Smooth muscle cell (in vitro differentiated cells): ENCODE measurements around the gene TSNAXIP1. TPM values are rescaled to one million over a fixed set of nuclear protein-coding genes. Genes with fewer than 3 reads are reported as not detected.

Experiments used
- DNase-seq: peaks from one replicate; lab custom pipeline; 2025; ENCODE audit not compliant: unreplicated experiment; lab: John Stamatoyannopoulos, UW
- H2AFZ ChIP-seq: fragments of 200-600 bp; sonication (generic); 2 replicates; pipeline ENCODE4 v1.6.0; 2016; ENCODE audit warnings: antibody characterized with exemption, low read depth, mild to moderate bottlenecking
- H3F3A ChIP-seq: fragments of 200-600 bp; sonication (generic); 2 replicates; pipeline ENCODE4 v1.6.0; 2017; ENCODE audit warnings: antibody characterized with exemption, low read depth
- H3K27ac ChIP-seq: fragments of 200-600 bp; sonication (generic); 2 replicates; pipeline ENCODE4 v1.5.1; 2016; ENCODE audit warnings: low read depth, mild to moderate bottlenecking
- H3K27me3 ChIP-seq: fragments of 200-600 bp; sonication (generic); 2 replicates; pipeline ENCODE4 v1.6.1; 2016; ENCODE audit warnings: low read depth, mild to moderate bottlenecking
- H3K36me3 ChIP-seq: fragments of 200-600 bp; sonication (generic); 2 replicates; pipeline ENCODE4 v1.5.1; 2016; ENCODE audit warnings: low read depth
- H3K4me1 ChIP-seq: fragments of 200-600 bp; sonication (generic); 2 replicates; pipeline ENCODE4 v1.5.1; 2016; ENCODE audit warnings: low read depth
- H3K4me2 ChIP-seq: fragments of 200-600 bp; sonication (generic); 2 replicates; pipeline ENCODE4 v1.6.0; 2016; ENCODE audit warnings: mild to moderate bottlenecking
- H3K4me3 ChIP-seq: fragments of 200-600 bp; sonication (generic); 2 replicates; pipeline ENCODE4 v1.5.1; 2016; ENCODE audit warnings: mild to moderate bottlenecking
- H3K79me2 ChIP-seq: fragments of 200-600 bp; sonication (generic); 2 replicates; pipeline ENCODE4 v1.6.0; 2016; ENCODE audit warnings: low read depth, mild to moderate bottlenecking
- H3K9ac ChIP-seq: fragments of 200-600 bp; sonication (generic); 2 replicates; pipeline ENCODE4 v1.6.0; 2016; ENCODE audit warnings: low read depth
- H3K9me3 ChIP-seq: fragments of 200-600 bp; sonication (generic); replicated peaks from 2 replicates; pipeline ENCODE4 v1.5.1; 2016; ENCODE audit warnings: low read depth
- H4K20me1 ChIP-seq: fragments of 200-600 bp; sonication (generic); 2 replicates; pipeline ENCODE4 v1.6.0; 2016; ENCODE audit warnings: low read depth
- CTCF ChIP-seq: fragments of 200-600 bp; sonication (generic); IDR thresholded peaks from 2 replicates; pipeline ENCODE4 v1.5.1; 2017; ENCODE audit warnings: borderline replicate concordance, mild to moderate bottlenecking, antibody characterized with exemption; ENCODE audit not compliant: insufficient read depth, poor library complexity, severe bottlenecking
- WGBS: methylation state at CpG from one replicate; pipeline ENCODE4 v1.1.7; 2016; ENCODE audit warnings: low lambda C conversion rate; 5-methylcytosine and 5-hydroxymethylcytosine counted together
- polyA plus RNA-seq: library from polyadenylated mRNA; unstranded; fragments of >200 nt; fragmentation: Nextera tagmentation; extraction: Ambion mirVana; gene quantifications from 2 replicates; pipeline ENCODE4 v1.2.1, GENCODE V29; 2016
- total RNA-seq: library from RNA; depleted of rRNA; stranded (reverse); fragments of >200 nt; gene quantifications from 2 replicates; pipeline ENCODE4 v1.2.3, GENCODE V29; 2014

TSNAXIP1 gene
- total and polyA plus RNA-seq, 2 experiments from 2014 or later, result 0.18 to 1.0 TPM

DNA sequence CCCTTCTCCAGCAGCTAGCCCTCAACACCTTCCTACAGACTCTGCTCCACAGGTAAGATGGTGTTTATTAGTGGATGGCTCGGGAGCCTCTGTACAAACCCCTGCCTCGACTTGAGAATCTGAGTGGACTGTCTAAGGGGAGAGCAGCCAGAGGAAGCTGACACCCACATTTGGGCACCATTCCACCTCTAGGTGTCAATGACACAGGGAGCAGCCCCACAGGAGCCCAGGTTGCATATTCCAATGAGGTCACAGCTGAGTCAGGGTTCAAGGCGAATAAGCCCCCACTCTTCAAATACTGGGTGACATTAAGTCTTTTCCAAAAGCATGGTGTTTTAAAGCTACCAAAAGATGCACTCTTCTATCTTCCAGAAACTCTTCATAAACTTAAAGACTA lies 32.2 kb upstream of the TSNAXIP1 start:
- Histone ChIP-seq H3K4me3 (no peak overlapping the region), H3K27me3 (no peaks in the 10 kb centered on the region), H3K27ac (no peak overlapping the region), H3K9ac (no peak overlapping the region), H4K20me1 (peaks cover 91% of the 10 kb centered on the region), H3F3A (no peaks in the 10 kb centered on the region), H3K4me1 (no peaks in the 10 kb centered on the region), H3K79me2 (peaks cover 20% of the 10 kb centered on the region), H3K9me3 (no peaks in the 10 kb centered on the region), H3K4me2 (no peak overlapping the region), H3K36me3 (no peaks in the 10 kb centered on the region), H2AFZ (no peak overlapping the region)
- no peak for DNase-seq
- TF ChIP-seq CTCF, result no peak
- 92% methylated on average over 3 of the region's 3 CpGs for WGBS

DNA sequence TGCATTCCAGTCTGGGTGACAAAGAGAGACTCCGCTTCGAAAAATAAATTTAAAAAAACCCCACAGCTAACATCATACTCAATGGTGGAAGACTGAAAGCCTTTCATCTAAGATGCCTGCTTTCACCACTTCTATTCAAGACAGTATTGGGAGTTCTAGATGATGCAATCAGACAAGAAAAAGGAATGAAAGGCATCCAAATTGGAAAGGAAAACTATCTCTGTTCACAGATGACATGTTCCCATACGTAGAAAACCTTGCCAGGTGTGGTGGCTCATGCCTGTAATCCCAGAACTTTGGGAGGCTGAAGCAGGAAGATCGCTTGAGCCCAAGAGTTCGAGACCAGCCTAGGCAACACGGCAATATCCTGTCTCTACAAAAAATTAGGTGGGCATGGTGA lies 31.4 kb upstream of the TSNAXIP1 start:
- no peak for TF ChIP-seq CTCF
- Histone ChIP-seq H3K9me3 (no peaks in the 10 kb centered on the region), H3F3A (no peaks in the 10 kb centered on the region), H3K27ac (no peak overlapping the region), H3K4me3 (no peak overlapping the region), H4K20me1 (peaks cover 92% of the 10 kb centered on the region), H3K27me3 (no peaks in the 10 kb centered on the region), H3K4me1 (no peaks in the 10 kb centered on the region), H3K36me3 (no peaks in the 10 kb centered on the region), H3K79me2 (peaks cover 23% of the 10 kb centered on the region), H2AFZ (no peak overlapping the region), H3K9ac (no peak overlapping the region), H3K4me2 (no peak overlapping the region)
- WGBS, result 92% methylated on average over 6 of the region's 6 CpGs
- DNase-seq, result no peak

GRCh38 chr16:67779256-67780014 lies 27.3 kb upstream of the TSNAXIP1 start:
- Histone ChIP-seq H3K4me2 (no peak overlapping the region), H4K20me1 (peaks cover 94% of the 10 kb centered on the region), H2AFZ (no peak overlapping the region), H3K9ac (no peak overlapping the region), H3K4me1 (no peaks in the 10 kb centered on the region), H3K9me3 (no peaks in the 10 kb centered on the region), H3K4me3 (no peak overlapping the region), H3K27ac (no peak overlapping the region), H3K36me3 (no peaks in the 10 kb centered on the region), H3K79me2 (peaks cover 33% of the 10 kb centered on the region), H3K27me3 (no peaks in the 10 kb centered on the region), H3F3A (no peaks in the 10 kb centered on the region)
- no peak for DNase-seq
- no peak for TF ChIP-seq CTCF
- WGBS, result 95% methylated on average over 5 of the region's 5 CpGs
